HG03565 (cell line): ENCODE data around the gene LMO7.
A peak's percentile ranks its signal among the peaks of the same experiment; 100 is the strongest.

Experiments
- ATAC-seq: cut with Tn5 transposase; IDR thresholded peaks from one replicate; pipeline ENCODE4 v1.9.1; 2021; ENCODE audit warnings: mild to moderate bottlenecking, moderate library complexity; ENCODE audit not compliant: unreplicated experiment

The LMO7 gene

GRCh38 chr13:75831389-75831788 is 195.3 kb downstream of the LMO7 start:
- ATAC-seq, result no peak

GRCh38 chr13:75832812-75833211 is 196.7 kb downstream of the LMO7 start:
- no peak for ATAC-seq

GRCh38 chr13:75836441-75836840 is 200.3 kb downstream of the LMO7 start:
- ATAC-seq, result no peak

GRCh38 chr13:75838366-75839005 is 202.4 kb downstream of the LMO7 start:
- ATAC-seq, result no peak

GRCh38 chr13:75839406-75839805 is 203.3 kb downstream of the LMO7 start:
- no peak for ATAC-seq

- ATAC-seq, result no peak
These were observed 205.8 kb downstream of the LMO7 start for GRCh38 chr13:75841905-75842304.

GRCh38 chr13:75843074-75843473 is 206.9 kb downstream of the LMO7 start:
- no peak for ATAC-seq

GRCh38 chr13:75843991-75844390 is 207.9 kb downstream of the LMO7 start:
- ATAC-seq, result no peak

GRCh38 chr13:75847588-75847987 is 211.5 kb downstream of the LMO7 start:
- ATAC-seq, result peak; percentile 57

- no peak for ATAC-seq
These were observed 214.8 kb downstream of the LMO7 start for GRCh38 chr13:75850916-75851315.

GRCh38 chr13:75855216-75855615 is 219.1 kb downstream of the LMO7 start:
- no peak for ATAC-seq

- ATAC-seq, result no peak
These were observed 219.7 kb downstream of the LMO7 start for GRCh38 chr13:75855847-75856246.

- ATAC-seq, result no peak
These were observed 221.2 kb downstream of the LMO7 start for GRCh38 chr13:75857291-75857690.

- ATAC-seq, result no peak
These were observed 224.8 kb downstream of the LMO7 start for GRCh38 chr13:75860935-75861334.

GRCh38 chr13:75861786-75862185 is 225.7 kb downstream of the LMO7 start:
- ATAC-seq, result no peak

GRCh38 chr13:75864718-75865117 is 228.6 kb downstream of the LMO7 start:
- ATAC-seq, result no peak

GRCh38 chr13:75867379-75868117 is 231.4 kb downstream of the LMO7 start:
- no peak for ATAC-seq

GRCh38 chr13:75869981-75870380 is 233.9 kb downstream of the LMO7 start:
- ATAC-seq, result no peak

- no peak for ATAC-seq
These were observed 234.3 kb downstream of the LMO7 start for GRCh38 chr13:75870397-75870903.

GRCh38 chr13:75871059-75871458 is 234.9 kb downstream of the LMO7 start:
- ATAC-seq, result no peak

- no peak for ATAC-seq
These were observed 236.8 kb downstream of the LMO7 start for GRCh38 chr13:75872980-75873379.

- ATAC-seq, result no peak
These were observed 237.4 kb downstream of the LMO7 start for GRCh38 chr13:75873494-75873893.
